ENCODE results near the gene DGCR2. TPM values are rescaled to one million over a fixed set of nuclear protein-coding genes. Genes with fewer than 3 reads are reported as not detected.

Gene DGCR2
- total and polyA plus RNA-seq, 10 of the 15 experiments (the other 5 are each of a cell fraction or from before 2014, with no cell fraction given) = 0.19 to 28.4 (median 16.0) TPM

DNA sequence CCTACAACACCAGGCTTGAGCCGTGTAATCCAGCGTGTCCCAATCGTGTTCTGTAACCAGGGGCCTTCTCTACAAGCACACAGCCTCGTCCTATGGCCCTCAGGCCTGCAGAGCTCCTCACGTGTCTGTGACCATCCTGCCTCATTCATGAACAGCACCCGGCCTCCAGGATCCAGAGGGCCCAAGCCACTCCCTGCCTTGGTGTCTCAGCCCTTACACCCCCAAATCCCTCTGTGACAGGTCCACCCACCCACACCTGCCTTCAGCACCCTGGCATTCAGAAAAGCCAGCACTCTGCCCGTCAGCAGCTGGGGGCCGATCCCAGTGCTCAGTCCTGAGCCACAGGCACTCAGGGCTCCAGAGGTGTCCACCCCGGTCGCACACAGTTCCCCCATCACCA, 14.7 kb upstream of the DGCR2 start:
- BruUV-seq (replicated peaks) = no TSS peak
- Histone ChIP-seq H3K36me3 (ENCODE audit: control insufficient read depth in 2 of 2, insufficient read depth in 2 of 2, low read length in 1 of 2) (peaks cover 14 to 19% of the 10 kb centered on the region in 2 experiments), H2AFZ (ENCODE audit: control insufficient read depth, low read depth, low read length) (no peak overlapping the region), H3K27ac (ENCODE audit: control insufficient read depth, insufficient read depth) (no peak overlapping the region), H3K4me1 (ENCODE audit: control insufficient read depth, insufficient read depth, low read length) (no peaks in the 10 kb centered on the region), H3K9ac (ENCODE audit: control insufficient read depth, insufficient read depth, low read length) (no peak overlapping the region), H3K79me2 (ENCODE audit: control insufficient read depth, insufficient read depth, low read length) (no peaks in the 10 kb centered on the region), H3K4me2 (ENCODE audit: control insufficient read depth, insufficient read depth) (no peak overlapping the region), H3K27me3 (replicated peaks in 1 of 2; ENCODE audit: control insufficient read depth in 2 of 2, insufficient read depth in 2 of 2, low read length in 1 of 2) (no peaks in the 10 kb centered on the region), H3K4me3 (no peak overlapping the region), H4K20me1 (ENCODE audit: control insufficient read depth, insufficient read depth) (no peaks in the 10 kb centered on the region), H3K9me3 (replicated peaks; ENCODE audit: control insufficient read depth, insufficient read depth, low read length) (no peaks in the 10 kb centered on the region)
- ATAC-seq (no peak), FAIRE-seq (no peak), DNase-seq (ENCODE audit: low read depth, low spot score) (no peak)
- in situ Hi-C loops (cut with MboI) = no loop called here
- intact Hi-C loops (cut with micrococcal nuclease; ENCODE audit: unreplicated experiment) = no loop called here
- TF ChIP-seq HDAC6 (IDR thresholded peaks at IDR 0.05; ENCODE audit: unreplicated experiment) (no peak), EP300 (IDR thresholded peaks at IDR 0.05; ENCODE audit: borderline replicate concordance in 1 of 2, control insufficient read depth in 1 of 2, low read depth in 2 of 2, low read length in 2 of 2) (no peak), DPF2 (IDR thresholded peaks at IDR 0.05) (no peak), POLR2A (IDR thresholded peaks at IDR 0.05; ENCODE audit: low read depth, low read length) (no peak), CREM (IDR thresholded peaks at IDR 0.05; ENCODE audit: low read depth) (no peak), PKNOX1 (IDR thresholded peaks at IDR 0.05) (no peak), MEF2A (IDR thresholded peaks at IDR 0.05; ENCODE audit: insufficient read depth, low read depth, low read length) (no peak), ZZZ3 (IDR thresholded peaks at IDR 0.05; ENCODE audit: control insufficient read depth, insufficient read length, low read depth) (no peak)
- TF ChIP-seq, protein P1, sequence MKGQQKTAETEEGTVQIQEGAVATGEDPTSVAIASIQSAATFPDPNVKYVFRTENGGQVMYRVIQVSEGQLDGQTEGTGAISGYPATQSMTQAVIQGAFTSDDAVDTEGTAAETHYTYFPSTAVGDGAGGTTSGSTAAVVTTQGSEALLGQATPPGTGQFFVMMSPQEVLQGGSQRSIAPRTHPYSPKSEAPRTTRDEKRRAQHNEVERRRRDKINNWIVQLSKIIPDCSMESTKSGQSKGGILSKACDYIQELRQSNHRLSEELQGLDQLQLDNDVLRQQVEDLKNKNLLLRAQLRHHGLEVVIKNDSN (IDR thresholded peaks at IDR 0.05; ENCODE audit: borderline replicate concordance, extremely low read length, insufficient read depth, low read depth, low read length) = no peak
- CTCF ChIA-PET = no interaction called here
- POLR2A ChIA-PET = no interaction called here
- RAD21 ChIA-PET (ENCODE audit: unreplicated experiment) = no interaction called here
- SMC1A ChIA-PET (ENCODE audit: uncharacterized antibody, unreplicated experiment) = no interaction called here
- 96% methylated on average over 10 of the region's 10 CpGs for WGBS (ENCODE audit: insufficient coverage, insufficient replicate concordance, low lambda C conversion rate, missing lambda C conversion rate)
